Activated naive CD8-positive, alpha-beta T cell treated with anti-CD3 and anti-CD28 coated beads, Interleukin-2, amount 10 ng/mL, durations not matched to agents 7 days and 5 days (primary cell): Measurements from ENCODE around the gene DIAPH3. TPM values are rescaled to one million over a fixed set of nuclear protein-coding genes. Genes with fewer than 3 reads are reported as not detected.

Experiments
- ATAC-seq: fragments of 150-1000 bp; cut with Tn5 transposase; one replicate; pipeline ENCODE4 v1.10.0; 2021; ENCODE audit warnings: low read depth, moderate library complexity
- POLR2A ChIA-PET: fragments of 350-600 bp; sonication (Branson Sonifier 250); formaldehyde crosslinking; loops from one replicate; lab custom pipeline; 2021; ENCODE audit warnings: antibody characterized with exemption; lab: Charles Lee
- DNase-seq: peaks from one replicate; pipeline ENCODE4 v3.0.0; 2021
- H3K27ac Mint-ChIP-seq: one replicate; pipeline ENCODE4 v1.8.0; 2022; ENCODE audit warnings: mild to moderate bottlenecking, mixed read lengths
- H3K27me3 Mint-ChIP-seq: one replicate; pipeline ENCODE4 v1.8.0; 2022; ENCODE audit warnings: mild to moderate bottlenecking, moderate library complexity, mixed read lengths
- H3K36me3 Mint-ChIP-seq: one replicate; pipeline ENCODE4 v1.8.0; 2021; ENCODE audit warnings: mild to moderate bottlenecking, mixed read lengths
- H3K4me1 Mint-ChIP-seq: one replicate; pipeline ENCODE4 v1.8.0; 2021; ENCODE audit warnings: mixed read lengths
- H3K4me3 Mint-ChIP-seq: one replicate; pipeline ENCODE4 v1.8.0; 2022; ENCODE audit warnings: mild to moderate bottlenecking, moderate library complexity, mixed read lengths
- H3K9me3 Mint-ChIP-seq: one replicate; pipeline ENCODE4 v1.8.0; 2021; ENCODE audit warnings: mixed read lengths
- total RNA-seq, 2 experiments: library from RNA; stranded (reverse); gene quantifications; one replicate each; pipeline ENCODE4 v1.2.3, GENCODE V29; 2021

The DIAPH3 gene
- total RNA-seq, 2 experiments from 2014 or later, result 16.2 to 18.3 TPM

GRCh38 chr13:60146471-60146870, 17.3 kb downstream of the DIAPH3 start:
- Mint-ChIP-seq H3K27me3 (no peaks in the 10 kb centered on the region), H3K36me3 (peaks cover 15% of the 10 kb centered on the region), H3K4me3 (no peak overlapping the region), H3K4me1 (peaks cover 14% of the 10 kb centered on the region), H3K9me3 (peaks cover 3% of the 10 kb centered on the region), H3K27ac (no peak overlapping the region)
- DNase-seq, result no peak
- ATAC-seq, result no peak
- POLR2A ChIA-PET, result no interaction called here

GRCh38 chr13:60143775-60144174, 20.0 kb downstream of the DIAPH3 start:
- POLR2A ChIA-PET, result no interaction called here

GRCh38 chr13:60139272-60139671, 24.5 kb downstream of the DIAPH3 start:
- Mint-ChIP-seq H3K36me3 (peaks cover 2% of the 10 kb centered on the region), H3K27me3 (no peaks in the 10 kb centered on the region), H3K9me3 (no peaks in the 10 kb centered on the region), H3K4me3 (no peak overlapping the region), H3K27ac (no peak overlapping the region), H3K4me1 (peaks cover 14% of the 10 kb centered on the region)
- DNase-seq, result no peak
- POLR2A ChIA-PET, result no interaction called here
- no peak for ATAC-seq

More at GRCh38 chr13:60143775-60144174, 20.0 kb downstream of the DIAPH3 start:
- DNase-seq, result no peak
- Mint-ChIP-seq H3K36me3 (peaks cover 12% of the 10 kb centered on the region), H3K27ac (no peak overlapping the region), H3K9me3 (peaks cover 3% of the 10 kb centered on the region), H3K27me3 (no peaks in the 10 kb centered on the region), H3K4me1 (peaks cover 9% of the 10 kb centered on the region), H3K4me3 (no peak overlapping the region)
- ATAC-seq, result no peak

- Mint-ChIP-seq H3K36me3 (peaks cover 6% of the 10 kb centered on the region), H3K9me3 (no peaks in the 10 kb centered on the region), H3K27me3 (no peaks in the 10 kb centered on the region), H3K27ac (no peak overlapping the region), H3K4me3 (no peak overlapping the region), H3K4me1 (peaks cover 18% of the 10 kb centered on the region)
- no peak for DNase-seq
- POLR2A ChIA-PET, result no interaction called here
- no peak for ATAC-seq
Measured at GRCh38 chr13:60138674-60139073, 25.1 kb downstream of the DIAPH3 start.

GRCh38 chr13:60137911-60138560, 25.7 kb downstream of the DIAPH3 start:
- H3K27ac Mint-ChIP-seq, result no peak overlapping the region
- no peaks in the 10 kb centered on the region for H3K9me3 Mint-ChIP-seq
- H3K4me1 Mint-ChIP-seq, result peaks cover 17% of the 10 kb centered on the region
- POLR2A ChIA-PET, result no interaction called here
- H3K4me3 Mint-ChIP-seq, result no peak overlapping the region
- ATAC-seq, result no peak
- H3K36me3 Mint-ChIP-seq, result peaks cover 6% of the 10 kb centered on the region
- DNase-seq, result no peak
- H3K27me3 Mint-ChIP-seq, result no peaks in the 10 kb centered on the region

- peaks cover 15% of the 10 kb centered on the region for H3K4me1 Mint-ChIP-seq
- H3K27ac Mint-ChIP-seq, result no peak overlapping the region
- H3K4me3 Mint-ChIP-seq, result no peak overlapping the region
- H3K36me3 Mint-ChIP-seq, result peaks cover 12% of the 10 kb centered on the region
- ATAC-seq, result no peak
- POLR2A ChIA-PET, result no interaction called here
- no peaks in the 10 kb centered on the region for H3K27me3 Mint-ChIP-seq
- DNase-seq, result no peak
- H3K9me3 Mint-ChIP-seq, result no peaks in the 10 kb centered on the region
Measured at GRCh38 chr13:60135344-60135743, 28.4 kb downstream of the DIAPH3 start.

- POLR2A ChIA-PET, result no interaction called here
- Mint-ChIP-seq H3K4me1 (peaks cover 15% of the 10 kb centered on the region), H3K9me3 (peaks cover 1% of the 10 kb centered on the region), H3K4me3 (no peak overlapping the region), H3K27me3 (no peaks in the 10 kb centered on the region), H3K27ac (no peak overlapping the region), H3K36me3 (peaks cover 19% of the 10 kb centered on the region)
- DNase-seq, result no peak
- no peak for ATAC-seq
Measured at GRCh38 chr13:60134376-60134775, 29.4 kb downstream of the DIAPH3 start.

- Mint-ChIP-seq H3K36me3 (peaks cover 19% of the 10 kb centered on the region), H3K4me1 (peaks cover 2% of the 10 kb centered on the region), H3K27me3 (no peaks in the 10 kb centered on the region), H3K9me3 (peaks cover 5% of the 10 kb centered on the region), H3K4me3 (no peak overlapping the region), H3K27ac (no peak overlapping the region)
- ATAC-seq, result no peak
- DNase-seq, result no peak
- POLR2A ChIA-PET, result no interaction called here
Measured at GRCh38 chr13:60121337-60121687, 42.4 kb downstream of the DIAPH3 start.

GRCh38 chr13:60120617-60121336, 43.0 kb downstream of the DIAPH3 start:
- no peak overlapping the region for H3K4me3 Mint-ChIP-seq
- no peak overlapping the region for H3K27ac Mint-ChIP-seq
- peaks cover 2% of the 10 kb centered on the region for H3K4me1 Mint-ChIP-seq
- no peaks in the 10 kb centered on the region for H3K27me3 Mint-ChIP-seq
- H3K36me3 Mint-ChIP-seq, result peaks cover 18% of the 10 kb centered on the region
- ATAC-seq (no peak), DNase-seq (no peak)
- POLR2A ChIA-PET, result no interaction called here
- peaks cover 5% of the 10 kb centered on the region for H3K9me3 Mint-ChIP-seq

- peaks cover 2% of the 10 kb centered on the region for H3K4me1 Mint-ChIP-seq
- no peak for DNase-seq
- H3K36me3 Mint-ChIP-seq, result peaks cover 24% of the 10 kb centered on the region
- no peak overlapping the region for H3K27ac Mint-ChIP-seq
- no peak for ATAC-seq
- no peaks in the 10 kb centered on the region for H3K27me3 Mint-ChIP-seq
- POLR2A ChIA-PET, result no interaction called here
- H3K4me3 Mint-ChIP-seq, result no peak overlapping the region
- H3K9me3 Mint-ChIP-seq, result peaks cover 7% of the 10 kb centered on the region
Measured at GRCh38 chr13:60118696-60119400, 44.9 kb downstream of the DIAPH3 start.

GRCh38 chr13:60114499-60115028, 49.2 kb downstream of the DIAPH3 start:
- Mint-ChIP-seq H3K4me3 (no peak overlapping the region), H3K27ac (no peak overlapping the region), H3K36me3 (peaks cover 37% of the 10 kb centered on the region), H3K27me3 (no peaks in the 10 kb centered on the region), H3K9me3 (peaks cover 7% of the 10 kb centered on the region), H3K4me1 (no peaks in the 10 kb centered on the region)
- no peak for DNase-seq
- ATAC-seq, result no peak
- POLR2A ChIA-PET, result no interaction called here

GRCh38 chr13:60112771-60113170, 51.0 kb downstream of the DIAPH3 start:
- DNase-seq, result no peak
- H3K27me3 Mint-ChIP-seq, result no peaks in the 10 kb centered on the region
- H3K36me3 Mint-ChIP-seq, result peaks cover 46% of the 10 kb centered on the region
- peaks cover 3% of the 10 kb centered on the region for H3K4me1 Mint-ChIP-seq
- ATAC-seq, result no peak
- POLR2A ChIA-PET, result no interaction called here
- no peak overlapping the region for H3K4me3 Mint-ChIP-seq
- peaks cover 7% of the 10 kb centered on the region for H3K9me3 Mint-ChIP-seq
- H3K27ac Mint-ChIP-seq, result no peak overlapping the region

- H3K9me3 Mint-ChIP-seq, result peaks cover 7% of the 10 kb centered on the region
- H3K27me3 Mint-ChIP-seq, result no peaks in the 10 kb centered on the region
- H3K4me3 Mint-ChIP-seq, result no peak overlapping the region
- no peak overlapping the region for H3K27ac Mint-ChIP-seq
- no peak for DNase-seq
- peaks cover 3% of the 10 kb centered on the region for H3K4me1 Mint-ChIP-seq
- POLR2A ChIA-PET, result no interaction called here
- H3K36me3 Mint-ChIP-seq, result peaks cover 49% of the 10 kb centered on the region
- ATAC-seq, result no peak
Measured at GRCh38 chr13:60111691-60112090, 52.0 kb downstream of the DIAPH3 start.
